Esophagus mucosa (tissue), 1 donor: ENCODE results near the gene AKIRIN1. TPM values are rescaled to one million over a fixed set of nuclear protein-coding genes. Genes with fewer than 3 reads are reported as not detected.
A peak's percentile ranks its signal among the peaks of the same experiment; 100 is the strongest.
"Not testable (repeated sequence)": the region's sequence is repeated elsewhere in the genome, so short reads cannot be mapped to it uniquely, and the experiment has no call there.

Experiments used
- ATAC-seq: fragments of 200-7000 bp; cut with Tn5 transposase; one replicate; pipeline ENCODE4 v1.9.1; 2020
- total RNA-seq: library from RNA; stranded (reverse); gene quantifications from one replicate; pipeline ENCODE4 v1.2.4, GENCODE V29; 2023
- donor health status: DM: yes; HTN: yes; CAD: no.

The AKIRIN1 gene, protein sequence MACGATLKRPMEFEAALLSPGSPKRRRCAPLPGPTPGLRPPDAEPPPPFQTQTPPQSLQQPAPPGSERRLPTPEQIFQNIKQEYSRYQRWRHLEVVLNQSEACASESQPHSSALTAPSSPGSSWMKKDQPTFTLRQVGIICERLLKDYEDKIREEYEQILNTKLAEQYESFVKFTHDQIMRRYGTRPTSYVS
- total RNA-seq: 28.7 TPM

- peak; percentile 99 for ATAC-seq
Measured at GRCh38 chr1:38990738-38991637, at the start of gene AKIRIN1. TSS of gene AKIRIN1 (plus strand) at chr1:38991276. CDS start at chr1:38991381, 105 bp downstream.

- peak; percentile 97 for ATAC-seq
Measured at GRCh38 chr1:38941527-38942019, 49.5 kb upstream of the AKIRIN1 start, which contains the start of gene RHBDL2. TSS of gene RHBDL2 (minus strand) at chr1:38941830. CDS start at chr1:38919212, 22,618 bp downstream.

- no peak for ATAC-seq
Measured at GRCh38 chr1:38942664-38943428, 48.2 kb upstream of the AKIRIN1 start.

- no peak for ATAC-seq
Measured at GRCh38 chr1:38944547-38944946, 46.5 kb upstream of the AKIRIN1 start.

DNA sequence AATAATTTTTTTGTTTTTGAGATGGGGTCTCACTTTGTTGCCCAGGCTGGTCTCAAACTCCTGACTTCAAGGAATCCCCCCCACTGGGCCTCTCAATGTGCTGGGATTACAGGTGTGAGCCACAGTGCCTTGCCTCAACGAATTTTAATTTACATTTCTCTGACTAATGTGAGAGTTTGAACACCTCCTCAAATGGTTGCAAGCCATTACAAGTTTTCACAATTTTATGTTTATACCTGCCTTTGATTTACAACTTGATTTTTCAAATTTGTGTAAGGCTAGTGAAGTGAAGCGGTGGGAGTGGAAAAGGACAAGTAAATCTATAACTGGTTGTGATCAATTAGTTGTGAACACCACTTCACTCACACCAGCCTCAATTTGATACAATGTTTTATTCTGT is 40.5 kb upstream of the AKIRIN1 start:
- ATAC-seq: peak; percentile 76

- ATAC-seq: peak; percentile 9
Measured at GRCh38 chr1:38953433-38953860, 37.6 kb upstream of the AKIRIN1 start.

GRCh38 chr1:38958967-38959366 is 32.1 kb upstream of the AKIRIN1 start:
- ATAC-seq: peak; percentile 73

- peak; percentile 74 for ATAC-seq
Measured at GRCh38 chr1:38962113-38962512, 29.0 kb upstream of the AKIRIN1 start.

- no peak for ATAC-seq
Measured at GRCh38 chr1:38962560-38962959, 28.5 kb upstream of the AKIRIN1 start.

DNA sequence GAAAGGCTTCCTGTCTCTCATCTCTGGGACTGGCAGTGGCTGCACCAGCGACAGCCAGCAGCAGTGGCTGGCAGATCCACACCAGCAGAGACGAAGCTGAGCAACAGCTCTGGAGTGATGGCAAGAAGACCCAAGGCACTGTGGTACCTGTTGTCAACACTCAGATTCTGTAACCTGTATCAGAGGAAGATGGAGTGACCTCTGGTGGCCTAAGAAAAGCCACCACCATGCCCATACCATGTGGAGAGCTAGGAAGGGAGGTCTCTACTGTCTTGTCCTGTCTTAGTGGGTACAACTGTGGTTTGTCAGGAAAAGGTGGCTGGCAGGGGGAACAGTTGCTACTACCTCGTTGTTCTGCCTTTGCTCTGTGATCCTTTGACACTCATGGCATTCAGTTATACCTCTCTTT is 26.9 kb upstream of the AKIRIN1 start:
- ATAC-seq: peak; percentile 53

DNA sequence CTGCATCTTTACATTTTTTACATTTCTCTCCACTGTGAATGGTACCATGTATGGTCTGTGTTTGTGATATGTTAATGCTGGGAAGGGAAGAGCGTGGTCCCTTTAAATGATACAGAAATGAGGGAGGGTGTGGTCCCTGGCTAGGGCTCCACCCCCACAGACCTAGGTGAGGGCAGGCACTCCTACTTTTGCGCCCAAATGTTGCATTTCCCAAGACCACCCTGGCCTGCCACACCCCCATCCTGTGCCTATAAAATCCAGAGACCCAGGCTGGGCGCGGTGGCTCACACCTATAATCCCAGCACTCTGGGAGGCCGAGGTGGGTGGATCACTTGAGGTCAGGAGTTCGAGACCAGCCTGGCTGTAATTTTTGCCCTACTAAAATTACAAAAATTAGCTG is 17.9 kb upstream of the AKIRIN1 start:
- not testable (repeated sequence) for ATAC-seq

- no peak for ATAC-seq
Measured at GRCh38 chr1:38973659-38974437, 17.2 kb upstream of the AKIRIN1 start.

DNA sequence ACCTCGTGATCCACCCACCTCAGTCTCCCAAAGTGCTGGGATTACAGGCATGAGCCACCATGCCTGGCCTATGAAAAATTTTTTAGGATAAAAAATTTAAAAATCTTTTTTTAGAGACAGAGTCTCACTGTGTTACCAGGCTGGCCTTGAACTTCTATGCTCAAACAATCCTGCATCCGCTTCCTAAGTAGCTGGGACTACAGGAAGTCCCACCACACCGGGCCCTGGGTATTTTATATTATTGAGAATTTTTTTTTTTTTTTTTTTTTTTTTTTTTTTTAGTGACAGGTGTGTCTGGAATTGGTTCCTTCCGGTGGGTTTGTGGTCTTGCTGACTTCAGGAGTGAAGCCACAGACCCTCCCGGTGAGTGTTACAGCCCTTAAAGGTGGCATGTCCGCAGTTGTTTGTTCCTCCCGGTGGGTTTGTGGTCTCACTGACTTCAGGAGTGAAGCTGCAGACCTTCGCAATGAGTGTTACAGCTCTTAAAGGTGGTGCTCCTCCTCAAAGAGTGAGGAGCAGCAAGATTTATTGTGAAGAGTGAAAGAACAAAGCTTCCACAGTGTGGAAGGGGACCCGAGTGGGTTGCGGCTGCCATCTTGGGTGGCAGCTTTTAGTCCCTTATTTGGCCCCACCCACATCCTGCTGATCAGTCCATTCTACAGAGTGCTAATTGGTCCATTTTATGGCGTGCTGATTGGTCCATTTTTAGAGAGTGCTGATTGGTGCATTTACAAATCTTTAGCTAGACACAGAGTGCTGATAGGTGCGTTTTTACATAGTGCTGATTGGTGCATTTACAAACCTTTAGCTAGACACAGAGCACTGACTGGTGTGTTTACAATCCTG is 13.5 kb upstream of the AKIRIN1 start:
- not testable (repeated sequence) for ATAC-seq

GRCh38 chr1:38978245-38978542 is 12.9 kb upstream of the AKIRIN1 start:
- ATAC-seq: not testable (repeated sequence)

DNA sequence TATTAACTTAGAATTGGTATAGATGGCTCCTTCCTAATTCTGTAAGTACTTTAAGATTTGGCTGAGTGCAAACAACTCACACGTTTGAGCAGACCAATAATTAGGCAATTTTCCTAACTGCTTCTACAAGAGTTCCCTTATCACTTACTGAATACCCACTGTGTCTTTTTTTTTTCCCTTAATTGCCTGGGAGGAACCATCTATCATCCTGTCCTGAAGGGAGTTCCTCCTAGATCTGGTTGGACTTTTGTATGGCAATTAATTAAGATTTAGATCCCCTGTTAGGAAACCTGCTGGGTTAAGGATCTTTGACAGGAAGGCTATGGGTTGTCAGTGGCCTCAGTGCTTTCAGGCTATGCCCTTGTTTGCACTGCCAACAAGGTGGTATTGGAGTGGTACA is 11.7 kb upstream of the AKIRIN1 start:
- ATAC-seq: not testable (repeated sequence)

DNA sequence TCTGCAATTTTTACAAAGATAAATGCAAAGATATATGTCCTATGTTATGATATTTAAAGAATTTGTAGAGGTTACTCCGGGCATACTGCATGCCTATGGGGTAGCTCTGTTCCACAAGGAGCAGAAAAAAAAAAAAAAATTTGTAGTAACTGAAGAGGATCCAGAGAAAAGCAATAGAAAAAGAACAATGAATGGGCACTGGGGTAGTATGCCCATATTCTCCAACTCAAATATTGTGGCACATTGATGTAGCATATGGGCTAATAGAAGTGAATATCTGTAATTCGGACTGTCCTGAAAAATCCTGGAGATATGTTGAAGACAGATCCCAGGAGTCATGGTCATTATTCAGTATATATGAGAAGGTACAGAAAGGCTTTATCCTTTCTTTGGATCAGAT is 1.1 kb upstream of the AKIRIN1 start:
- no peak for ATAC-seq

DNA sequence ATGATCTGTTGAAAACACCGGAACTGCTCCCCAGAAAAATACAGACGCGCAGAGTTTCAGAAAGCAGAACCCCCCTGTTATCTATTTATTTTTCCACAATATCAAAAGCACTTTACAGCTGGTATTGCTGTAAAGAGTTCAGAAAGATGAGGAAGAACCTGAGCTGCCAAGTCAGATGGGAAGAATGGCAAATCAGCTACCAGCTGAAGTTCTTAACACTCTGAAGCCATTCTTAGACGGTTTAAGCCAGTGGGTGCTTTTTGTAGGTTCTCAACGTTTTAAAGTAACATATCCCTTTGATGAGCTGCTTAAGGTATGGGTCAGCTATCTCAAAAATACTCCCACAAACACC is 714 bp upstream of the AKIRIN1 start:
- no peak for ATAC-seq

DNA sequence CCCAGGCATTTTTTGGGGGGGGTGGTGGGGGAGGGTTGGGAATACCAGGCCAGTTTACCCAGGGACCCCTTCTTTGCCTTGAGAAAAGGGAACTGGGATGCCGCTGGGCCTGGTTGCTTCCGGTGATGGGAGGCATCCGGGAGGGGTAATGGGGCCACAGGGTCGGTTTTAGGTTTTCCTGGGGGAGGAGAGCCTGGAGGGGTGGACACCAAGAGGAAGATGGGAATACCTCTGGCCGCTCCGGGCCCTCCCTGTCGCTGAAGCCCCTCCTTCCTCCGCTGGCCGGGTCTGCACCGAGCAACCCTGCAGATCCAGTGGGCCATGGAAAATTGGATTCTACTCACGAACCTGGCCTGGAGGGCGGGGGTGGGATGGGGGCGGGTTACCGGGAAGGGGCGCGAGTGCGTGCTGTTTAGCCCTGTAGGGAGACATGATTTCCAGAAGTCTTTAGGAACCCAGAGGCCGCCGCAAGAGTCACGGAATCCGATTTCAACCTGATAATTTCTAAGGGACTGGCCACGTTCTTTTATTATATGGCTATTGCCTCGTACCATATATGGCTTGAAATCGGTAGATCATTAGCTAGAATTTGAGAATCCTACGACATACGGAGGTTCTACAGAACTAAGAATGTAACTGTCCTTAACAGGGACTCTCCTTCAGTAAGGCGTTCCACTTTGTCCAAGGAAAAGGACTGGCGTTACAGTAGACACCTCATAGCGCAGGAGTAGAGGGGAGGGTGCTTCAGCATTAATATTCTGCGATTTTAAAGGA is 749 bp downstream of the AKIRIN1 start:
- ATAC-seq: peak; percentile 33

GRCh38 chr1:38992412-38993111 is 1.5 kb downstream of the AKIRIN1 start:
- ATAC-seq: no peak

DNA sequence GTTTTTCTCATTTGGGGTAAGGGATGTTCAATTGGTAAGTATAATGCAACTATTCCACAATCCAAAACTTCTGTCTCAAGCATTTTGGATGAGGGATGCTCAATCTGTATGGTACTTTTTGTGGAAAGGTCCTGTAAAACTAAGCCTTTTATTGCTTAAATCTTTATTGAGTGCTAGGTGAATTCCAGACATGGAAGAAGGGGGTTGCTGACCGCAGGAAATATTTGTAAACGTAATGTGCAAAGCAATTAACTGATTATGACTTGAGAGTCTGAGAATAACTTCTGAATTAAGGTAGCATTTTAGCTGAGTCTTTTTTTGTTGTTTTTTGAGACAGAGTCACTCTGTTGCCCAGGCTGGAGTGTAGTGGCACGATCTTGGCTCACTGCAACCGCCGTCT is 3.1 kb downstream of the AKIRIN1 start:
- no peak for ATAC-seq
